ENCODE results near the gene CYP4F3.

The CYP4F3 gene

DNA sequence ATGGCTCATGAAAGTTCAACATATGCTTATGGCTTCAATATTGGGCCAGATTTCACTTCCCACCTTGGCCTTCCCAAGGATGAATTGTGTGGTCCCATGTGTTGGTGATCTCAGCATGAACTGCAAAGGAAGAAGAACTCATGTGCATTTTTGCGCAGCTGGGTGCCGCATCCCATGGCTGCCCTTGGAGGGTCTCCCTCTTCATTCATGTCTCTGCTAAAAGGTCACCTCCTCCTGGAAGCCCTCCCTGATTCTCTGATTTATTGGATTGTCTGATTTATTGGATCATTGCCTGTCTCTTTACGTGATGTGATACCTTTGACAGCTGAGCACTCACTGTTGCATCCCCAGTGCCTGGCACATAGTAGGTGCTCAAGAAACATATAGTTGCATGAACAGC, 27.4 kb upstream of the CYP4F3 start:
- no peak for TF ChIP-seq CTCF (IDR thresholded peaks at IDR 0.05; ENCODE audit: control insufficient read depth, extremely low read depth, insufficient read depth)
- no peak overlapping the region for H3K4me3 ChIP-seq (ENCODE audit: low read depth, low read length)
- no peak for DNase-seq (ENCODE audit: low read depth)

DNA sequence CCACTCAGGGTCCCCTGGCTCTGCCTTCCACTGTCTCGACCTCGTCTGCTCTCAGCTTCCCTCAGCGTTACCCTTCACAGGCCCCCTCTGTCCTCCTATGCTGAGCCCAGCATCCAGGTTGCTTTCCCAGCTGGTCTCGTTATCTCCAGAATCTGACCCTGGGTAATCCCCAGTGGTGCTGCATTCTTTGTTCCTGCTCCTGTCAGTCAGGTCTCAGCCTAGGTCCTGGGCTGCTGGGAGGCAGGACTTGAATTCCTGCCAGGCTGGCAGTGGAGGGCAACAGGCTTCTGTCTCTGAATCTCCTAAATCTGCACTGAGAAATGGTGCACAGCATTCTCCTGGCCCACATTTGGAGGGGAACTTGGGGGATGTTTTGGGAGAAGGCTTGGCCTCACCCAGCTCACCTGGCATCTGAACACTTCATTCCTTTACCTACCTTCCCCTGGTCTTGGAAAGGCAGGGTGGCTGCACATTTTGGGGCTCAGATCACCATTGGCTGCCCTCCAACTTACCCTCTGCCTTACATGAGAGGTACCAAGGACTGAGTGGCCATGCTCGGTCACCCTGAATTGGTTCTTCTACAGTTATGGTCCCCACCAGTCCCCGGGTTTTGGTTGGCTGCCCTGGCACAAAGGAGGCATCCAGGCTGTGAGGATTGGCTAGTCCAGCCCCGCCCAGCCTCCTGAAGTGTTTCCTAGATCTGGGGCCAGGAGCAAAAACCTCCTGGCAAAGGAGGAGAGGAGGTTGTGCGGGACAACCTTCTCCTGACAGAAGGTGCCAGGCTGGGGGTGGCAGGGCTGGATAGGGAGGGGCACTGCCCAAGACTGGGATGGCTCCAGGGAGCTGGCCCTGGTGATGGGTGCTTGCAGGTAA, 26.0 kb upstream of the CYP4F3 start, which contains the start of gene CYP4F8:
Gene CYP4F8, plus strand, starts transcription at position 712 of the 873 bp plus-strand sequence. CDS start 399 bp downstream, outside the sequence.
- DNase-seq (ENCODE audit: low read depth): peak; percentile 39
- TF ChIP-seq CTCF (IDR thresholded peaks at IDR 0.05; ENCODE audit: control insufficient read depth, extremely low read depth, insufficient read depth): no peak
- no peak within 1 kb of the TSS for H3K4me3 ChIP-seq (ENCODE audit: low read depth, low read length)

DNA sequence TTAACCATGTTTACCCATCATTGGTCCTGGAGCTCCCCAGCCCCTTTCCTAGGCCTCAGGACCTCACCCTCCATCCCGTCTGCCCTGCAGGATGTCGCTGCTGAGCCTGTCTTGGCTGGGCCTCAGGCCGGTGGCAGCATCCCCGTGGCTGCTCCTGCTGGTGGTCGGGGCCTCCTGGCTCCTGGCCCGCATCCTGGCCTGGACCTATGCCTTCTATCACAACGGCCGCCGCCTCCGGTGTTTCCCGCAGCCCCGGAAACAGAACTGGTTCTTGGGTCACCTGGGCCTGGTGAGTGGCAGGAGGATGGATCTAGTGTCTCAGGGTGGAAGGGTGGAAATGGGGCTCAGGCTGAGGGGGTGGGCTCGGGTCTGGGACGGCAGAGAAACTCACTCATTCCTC, 25.2 kb upstream of the CYP4F3 start:
- H3K4me3 ChIP-seq (ENCODE audit: low read depth, low read length): no peak overlapping the region
- no peak for DNase-seq (ENCODE audit: low read depth)
- no peak for TF ChIP-seq CTCF (IDR thresholded peaks at IDR 0.05; ENCODE audit: control insufficient read depth, extremely low read depth, insufficient read depth)

- H3K4me3 ChIP-seq (ENCODE audit: low read depth, low read length): no peak overlapping the region
- DNase-seq (ENCODE audit: low read depth): no peak
- TF ChIP-seq CTCF (IDR thresholded peaks at IDR 0.05; ENCODE audit: control insufficient read depth, extremely low read depth, insufficient read depth): no peak
Measured at GRCh38 chr19:15616183-15616582, 24.5 kb upstream of the CYP4F3 start.

DNA sequence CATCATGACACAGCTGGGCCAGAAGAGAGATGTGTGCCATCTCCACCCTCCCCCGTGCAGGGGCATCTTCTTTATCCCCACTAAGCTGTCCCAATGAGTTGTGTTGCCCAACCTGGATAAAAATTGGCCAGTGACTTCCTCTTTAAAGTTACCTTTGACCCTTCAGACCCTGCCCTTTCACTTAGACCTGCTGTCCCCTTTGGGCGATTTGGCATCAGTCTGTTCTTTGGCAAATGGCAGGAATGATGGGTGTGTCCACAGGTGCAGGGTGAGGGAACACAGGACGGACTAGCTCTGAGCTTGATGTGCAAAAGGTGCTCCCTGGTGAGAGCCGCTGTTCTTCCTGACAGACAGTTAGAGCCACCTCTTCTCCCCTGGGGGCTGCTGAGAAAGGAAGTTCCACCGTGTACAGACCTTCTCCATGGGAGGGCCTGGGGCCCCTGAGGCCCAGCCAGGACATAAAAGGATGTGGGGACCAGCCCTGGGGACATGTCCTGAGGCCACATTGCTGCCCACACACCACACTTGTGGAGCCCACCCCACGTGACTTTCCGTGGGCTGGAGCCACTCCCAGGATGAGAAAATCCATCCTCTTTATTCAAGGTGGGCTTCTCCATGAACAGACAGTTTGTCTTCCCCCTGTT, 23.9 kb upstream of the CYP4F3 start:
- no peak overlapping the region for H3K4me3 ChIP-seq (ENCODE audit: low read depth, low read length)
- DNase-seq (ENCODE audit: low read depth): no peak
- TF ChIP-seq CTCF (IDR thresholded peaks at IDR 0.05; ENCODE audit: control insufficient read depth, extremely low read depth, insufficient read depth): no peak

GRCh38 chr19:15618321-15618720, 22.4 kb upstream of the CYP4F3 start:
- TF ChIP-seq CTCF (IDR thresholded peaks at IDR 0.05; ENCODE audit: control insufficient read depth, extremely low read depth, insufficient read depth): no peak
- H3K4me3 ChIP-seq (ENCODE audit: low read depth, low read length): no peak overlapping the region
- DNase-seq (ENCODE audit: low read depth): no peak
